Astrocyte of the cerebellum (primary cell): ENCODE results near the gene APBA1.

ENCODE experiments used
- DNase-seq: peaks from one replicate; pipeline ENCODE4 v3.0.0-alpha.2; 2011; ENCODE audit warnings: low read depth
- H3K4me3 ChIP-seq: 2 replicates; pipeline ENCODE4 v1.5.1; 2011; ENCODE audit warnings: mild to moderate bottlenecking, low read depth, low read length, moderate library complexity
- CTCF ChIP-seq: IDR thresholded peaks from 2 replicates; pipeline ENCODE4 v1.5.1; 2012; ENCODE audit warnings: low read length, low read depth, moderate library complexity, mild to moderate bottlenecking; ENCODE audit errors: missing control alignments
- in situ Hi-C: cut with HindIII; loops from 2 replicates; pipeline ENCODE4 v1.10.0; 2017; ENCODE audit warnings: low sequenced_read_pairs

APBA1 gene

GRCh38 chr9:69667306-69667705 is 4.9 kb downstream of the APBA1 start:
- no peak for TF ChIP-seq CTCF
- in situ Hi-C loops, result no loop called here
- DNase-seq, result peak; percentile 35
- H3K4me3 ChIP-seq, result no peak overlapping the region

GRCh38 chr9:69660304-69660703 is 11.9 kb downstream of the APBA1 start:
- TF ChIP-seq CTCF, result no peak
- in situ Hi-C loops, result no loop called here
- no peak for DNase-seq
- H3K4me3 ChIP-seq, result no peak overlapping the region

GRCh38 chr9:69658987-69659675 is 13.0 kb downstream of the APBA1 start:
- TF ChIP-seq CTCF, result no peak
- no peak for DNase-seq
- in situ Hi-C loops, result no loop called here
- H3K4me3 ChIP-seq, result no peak overlapping the region

- DNase-seq, result no peak
- no peak overlapping the region for H3K4me3 ChIP-seq
- in situ Hi-C loops, result no loop called here
- no peak for TF ChIP-seq CTCF
These were observed 14.9 kb downstream of the APBA1 start for GRCh38 chr9:69657269-69657668.

GRCh38 chr9:69655065-69655464 is 17.1 kb downstream of the APBA1 start:
- in situ Hi-C loops, result no loop called here
- DNase-seq, result no peak
- TF ChIP-seq CTCF, result no peak
- H3K4me3 ChIP-seq, result no peak overlapping the region

GRCh38 chr9:69653261-69653660 is 18.9 kb downstream of the APBA1 start:
- in situ Hi-C loops, result no loop called here
- DNase-seq, result no peak
- no peak overlapping the region for H3K4me3 ChIP-seq
- no peak for TF ChIP-seq CTCF
